H9 (cell line): ENCODE data around the gene CTNNA3. TPM values are rescaled to one million over a fixed set of nuclear protein-coding genes. Genes with fewer than 3 reads are reported as not detected.

Source experiments
- DNase-seq: peaks from one replicate; pipeline ENCODE4 v3.0.0-alpha.2; 2017
- H2AFZ ChIP-seq: one replicate; pipeline ENCODE4 v1.6.1; 2013; ENCODE audit warnings: mild to moderate bottlenecking, low read length, control low read depth, moderate library complexity
- H2AK5ac ChIP-seq: 2 replicates; pipeline ENCODE4 v1.6.1; 2013; ENCODE audit warnings: low read length, control low read depth, mixed read lengths; ENCODE audit not compliant: insufficient read length
- H2BK120ac ChIP-seq: one replicate; pipeline ENCODE4 v1.6.1; 2013; ENCODE audit warnings: low read depth, mild to moderate bottlenecking, low read length, control low read depth, inconsistent platforms; ENCODE audit not compliant: poor library complexity, severe bottlenecking
- H2BK12ac ChIP-seq: 2 replicates; pipeline ENCODE4 v1.6.1; 2013; ENCODE audit warnings: low read length, control low read depth, mixed read lengths, low read depth; ENCODE audit not compliant: insufficient read length
- H2BK15ac ChIP-seq: 2 replicates; pipeline ENCODE4 v1.6.1; 2013; ENCODE audit warnings: low read depth, low read length, control low read depth
- H2BK20ac ChIP-seq: one replicate; pipeline ENCODE4 v1.6.1; 2013; ENCODE audit warnings: low read depth, mild to moderate bottlenecking, low read length, control low read depth, inconsistent platforms; ENCODE audit not compliant: poor library complexity, severe bottlenecking
- H2BK5ac ChIP-seq: 2 replicates; pipeline ENCODE4 v1.6.1; 2013; ENCODE audit warnings: low read length, control low read depth, mixed read lengths; ENCODE audit not compliant: insufficient read length
- H3K14ac ChIP-seq: 2 replicates; pipeline ENCODE4 v1.6.1; 2013; ENCODE audit warnings: low read length, control low read depth; ENCODE audit not compliant: insufficient read depth
- H3K18ac ChIP-seq: 2 replicates; pipeline ENCODE4 v1.6.1; 2013; ENCODE audit warnings: low read depth, mild to moderate bottlenecking, mixed read lengths, low read length, control low read depth; ENCODE audit not compliant: insufficient read length
- H3K23ac ChIP-seq: 2 replicates; pipeline ENCODE4 v1.6.1; 2013; ENCODE audit warnings: low read length, control low read depth, mixed read lengths, low read depth; ENCODE audit not compliant: insufficient read length
- H3K23me2 ChIP-seq: 2 replicates; pipeline ENCODE4 v1.6.1; 2013; ENCODE audit warnings: low read depth, mild to moderate bottlenecking, mixed read lengths, low read length, control low read depth; ENCODE audit not compliant: insufficient read length, poor library complexity, severe bottlenecking
- H3K27ac ChIP-seq: 2 replicates; pipeline ENCODE4 v1.5.1; 2013; ENCODE audit warnings: low read length, control low read depth, mixed read lengths, low read depth; ENCODE audit not compliant: insufficient read length
- H3K27me3 ChIP-seq: 2 replicates; pipeline ENCODE4 v1.6.1; 2013; ENCODE audit warnings: low read length, control low read depth, inconsistent platforms; ENCODE audit not compliant: insufficient read depth
- H3K4ac ChIP-seq: 2 replicates; pipeline ENCODE4 v1.6.1; 2013; ENCODE audit warnings: low read depth, mild to moderate bottlenecking, control low read depth, inconsistent platforms, low read length, moderate library complexity
- H3K4me1 ChIP-seq: 2 replicates; pipeline ENCODE4 v1.6.1; 2013; ENCODE audit warnings: low read length, control low read depth, inconsistent platforms; ENCODE audit not compliant: insufficient read depth
- H3K4me2 ChIP-seq: 2 replicates; pipeline ENCODE4 v1.6.1; 2013; ENCODE audit warnings: low read length, control low read depth, mixed read lengths; ENCODE audit not compliant: insufficient read length, insufficient read depth
- H3K56ac ChIP-seq: 2 replicates; pipeline ENCODE4 v1.6.1; 2013; ENCODE audit warnings: low read depth, mild to moderate bottlenecking, mixed read lengths, low read length, control low read depth; ENCODE audit not compliant: insufficient read length
- H3K79me1 ChIP-seq: 2 replicates; pipeline ENCODE4 v1.6.1; 2013; ENCODE audit warnings: low read depth, mild to moderate bottlenecking, moderate library complexity, low read length, control low read depth, inconsistent platforms; ENCODE audit not compliant: insufficient read depth, poor library complexity, severe bottlenecking
- H3K79me2 ChIP-seq: 2 replicates; pipeline ENCODE4 v1.6.1; 2013; ENCODE audit warnings: low read length, control low read depth, inconsistent platforms; ENCODE audit not compliant: insufficient read depth
- H3K9ac ChIP-seq: 2 replicates; pipeline ENCODE4 v1.6.1; 2013; ENCODE audit warnings: low read length, control low read depth, mixed read lengths; ENCODE audit not compliant: insufficient read length; ENCODE audit errors: extremely low read depth
- H3K9me3 ChIP-seq: one replicate; pipeline ENCODE4 v1.6.1; 2013; ENCODE audit warnings: low read depth, low read length, inconsistent platforms; ENCODE audit not compliant: control insufficient read depth
- H3T11ph ChIP-seq: one replicate; pipeline ENCODE4 v1.6.1; 2013; ENCODE audit warnings: mild to moderate bottlenecking, low read length, control low read depth, inconsistent platforms
- H4K20me1 ChIP-seq: one replicate; pipeline ENCODE4 v1.6.1; 2013; ENCODE audit not compliant: control insufficient read depth, insufficient read length, insufficient read depth
- H4K5ac ChIP-seq: 2 replicates; pipeline ENCODE4 v1.6.1; 2013; ENCODE audit warnings: low read depth, mild to moderate bottlenecking, mixed read lengths, low read length, control low read depth; ENCODE audit not compliant: insufficient read length
- H4K8ac ChIP-seq: replicated peaks from 2 replicates; pipeline ENCODE4 v1.6.1; 2013; ENCODE audit warnings: low read length, control low read depth, mixed read lengths, low read depth; ENCODE audit not compliant: insufficient read length
- H4K91ac ChIP-seq: 2 replicates; pipeline ENCODE4 v1.6.1; 2013; ENCODE audit warnings: low read depth, mild to moderate bottlenecking, moderate library complexity, mixed read lengths, low read length, control low read depth; ENCODE audit not compliant: insufficient read length
- H3K27ac Mint-ChIP-seq, 3 experiments: 2 replicates in 2 of 3; 3 replicates in 1 of 3; pipeline ENCODE4 v1.8.0; 2020 to 2021; ENCODE audit warnings: mixed read lengths in 3 of 3, mild to moderate bottlenecking in 1 of 3, moderate library complexity in 1 of 3
- H3K27me3 Mint-ChIP-seq: 2 replicates; pipeline ENCODE4 v1.8.0; 2021; ENCODE audit warnings: low read depth, mild to moderate bottlenecking, moderate library complexity, mixed read lengths
- H3K36me3 Mint-ChIP-seq, 3 experiments: 2 replicates in 2 of 3; 3 replicates in 1 of 3; pipeline ENCODE4 v1.8.0; 2020 to 2021; ENCODE audit warnings: low read depth in 3 of 3, mixed read lengths in 3 of 3; ENCODE audit not compliant: insufficient read depth in 1 of 3
- H3K4me1 Mint-ChIP-seq, 2 experiments: 2 replicates each; pipeline ENCODE4 v1.8.0; 2020; ENCODE audit warnings: mixed read lengths in 2 of 2
- H3K4me3 Mint-ChIP-seq, 2 experiments: 2 replicates in 1 of 2; 3 replicates in 1 of 2; pipeline ENCODE4 v1.8.0; 2020 to 2021; ENCODE audit warnings: mild to moderate bottlenecking in 2 of 2, mixed read lengths in 2 of 2, moderate library complexity in 1 of 2
- H3K9me3 Mint-ChIP-seq, 2 experiments: 2 replicates in 1 of 2; 3 replicates in 1 of 2; pipeline ENCODE4 v1.8.0; 2020; ENCODE audit warnings: mild to moderate bottlenecking in 2 of 2, mixed read lengths in 2 of 2, moderate library complexity in 1 of 2
- CTCF ChIP-seq: fragments of 200-600 bp; sonication (generic); conservative IDR thresholded peaks from 3 replicates; pipeline ENCODE4 v1.8.0; 2021; ENCODE audit warnings: antibody characterized with exemption, mild to moderate bottlenecking
- WGBS: extraction: QIAGEN DNeasy Blood & Tissue Kit; methylation state at CpG from one replicate; pipeline ENCODE4 v1.1.7; 2013; ENCODE audit warnings: missing lambda C conversion rate, low lambda C conversion rate, mixed read lengths; ENCODE audit not compliant: insufficient read length; ENCODE audit errors: extremely low coverage; 5-methylcytosine and 5-hydroxymethylcytosine counted together
- total RNA-seq: library from RNA; stranded (reverse); gene quantifications from 2 replicates; pipeline ENCODE4 v1.2.1, GENCODE V29; 2021

The CTNNA3 gene
- total RNA-seq, 1 experiment from 2014 or later, result 3.3 TPM

DNA sequence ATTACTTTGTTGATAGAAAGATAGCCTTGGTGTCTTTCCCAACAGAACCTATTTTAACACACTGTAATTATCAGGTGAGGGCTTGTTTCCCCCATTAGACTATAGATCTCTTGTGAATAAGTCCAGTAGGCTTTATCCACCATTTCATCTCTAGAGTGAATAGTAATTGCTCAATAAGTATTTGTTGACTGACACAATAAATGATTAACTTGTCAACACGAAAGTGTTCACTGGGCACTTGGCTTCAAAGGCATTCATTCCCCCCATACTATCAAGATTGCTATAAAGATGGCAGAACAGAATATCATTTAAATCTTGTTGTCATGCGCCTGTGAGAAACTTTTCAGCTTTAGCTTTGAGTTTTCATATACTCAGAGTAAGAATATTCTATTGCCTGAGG, 1194.6 kb downstream of the CTNNA3 start:
- Histone ChIP-seq H3K79me1 (no peaks in the 10 kb centered on the region), H3K14ac (no peak overlapping the region), H3K56ac (no peak overlapping the region), H4K20me1 (no peaks in the 10 kb centered on the region), H2AFZ (no peak overlapping the region), H3K23ac (no peak overlapping the region), H3K27ac (no peak overlapping the region), H2BK20ac (no peak overlapping the region), H3K4ac (no peak overlapping the region), H4K5ac (no peak overlapping the region), H3K9ac (no peak overlapping the region), H3K27me3 (no peaks in the 10 kb centered on the region), H3K23me2 (no peaks in the 10 kb centered on the region), H3K4me2 (no peak overlapping the region), H4K8ac (no peak overlapping the region), H3K4me1 (no peaks in the 10 kb centered on the region), H3T11ph (no peak overlapping the region), H3K18ac (no peak overlapping the region), H3K79me2 (no peaks in the 10 kb centered on the region), H2BK5ac (no peak overlapping the region), H2AK5ac (no peak overlapping the region), H3K9me3 (no peaks in the 10 kb centered on the region), H2BK120ac (no peak overlapping the region), H4K91ac (no peak overlapping the region), H2BK12ac (no peak overlapping the region), H2BK15ac (no peak overlapping the region)
- Mint-ChIP-seq H3K4me1 (no peaks in the 10 kb centered on the region), H3K9me3 (no peaks in the 10 kb centered on the region), H3K27ac (no peak overlapping the region), H3K27me3 (no peaks in the 10 kb centered on the region), H3K4me3 (no peak overlapping the region), H3K36me3 (no peaks in the 10 kb centered on the region)
- no peak for DNase-seq
- WGBS, result no CpG with 5 or more reads among the region's 2 CpGs
- TF ChIP-seq CTCF, result no peak
